Upper lobe of left lung (tissue), 4 donors: ENCODE data around the gene FLACC1.

Experiments used
- CTCF ChIP-seq, 6 experiments: fragments of 450-650 bp in 4 of 6; fragments of 200-600 bp in 2 of 6; sonication (generic) in 2 of 6; IDR thresholded peaks; one replicate each; pipeline ENCODE4 v1.5.1; 2016 to 2019; ENCODE audit warnings: antibody characterized with exemption in 6 of 6
- EP300 ChIP-seq, 4 donors: sonication (generic); formaldehyde crosslinking; IDR thresholded peaks; one replicate each; pipeline ENCODE4 v1.5.1; 2017; ENCODE audit warnings: antibody characterized with exemption in 4 of 4, control low read depth in 2 of 4
- POLR2A ChIP-seq, 4 donors: fragments of 450-650 bp; IDR thresholded peaks; one replicate each; pipeline ENCODE4 v1.5.1; 2016 to 2017; ENCODE audit warnings: antibody characterized with exemption in 4 of 4, mild to moderate bottlenecking in 2 of 4
- POLR2AphosphoS5 ChIP-seq, 2 donors: sonication (generic); formaldehyde crosslinking; IDR thresholded peaks; one replicate each; pipeline ENCODE4 v1.5.1; 2017; ENCODE audit warnings: antibody characterized with exemption in 2 of 2

GRCh38 chr2:201244829-201245228 is 112.3 kb downstream of the FLACC1 start:
- TF ChIP-seq CTCF (IDR thresholded peaks at IDR 0.05): no peak
- no peak for TF ChIP-seq POLR2AphosphoS5 (IDR thresholded peaks at IDR 0.05)
- no peak for TF ChIP-seq POLR2A (IDR thresholded peaks at IDR 0.05)
- TF ChIP-seq EP300 (IDR thresholded peaks at IDR 0.05): no peak
